HL-60 (cell line): Measurements from ENCODE around the gene ULK1.

Source experiments
- POLR2AphosphoS5 ChIP-seq: IDR thresholded peaks from 2 replicates; pipeline ENCODE4 v1.6.1; 2012; ENCODE audit warnings: low read depth
- TF ChIP-seq, protein P1 (sequence below): IDR thresholded peaks from one replicate; pipeline ENCODE4 v1.5.1; 2011; ENCODE audit warnings: low read length, control low read depth, inconsistent platforms; ENCODE audit not compliant: insufficient read depth
- TF ChIP-seq, protein P2 (sequence below): IDR thresholded peaks from 2 replicates; pipeline ENCODE4 v1.6.1; 2012; ENCODE audit warnings: low read depth; ENCODE audit not compliant: insufficient replicate concordance

- TF ChIP-seq, protein P1, sequence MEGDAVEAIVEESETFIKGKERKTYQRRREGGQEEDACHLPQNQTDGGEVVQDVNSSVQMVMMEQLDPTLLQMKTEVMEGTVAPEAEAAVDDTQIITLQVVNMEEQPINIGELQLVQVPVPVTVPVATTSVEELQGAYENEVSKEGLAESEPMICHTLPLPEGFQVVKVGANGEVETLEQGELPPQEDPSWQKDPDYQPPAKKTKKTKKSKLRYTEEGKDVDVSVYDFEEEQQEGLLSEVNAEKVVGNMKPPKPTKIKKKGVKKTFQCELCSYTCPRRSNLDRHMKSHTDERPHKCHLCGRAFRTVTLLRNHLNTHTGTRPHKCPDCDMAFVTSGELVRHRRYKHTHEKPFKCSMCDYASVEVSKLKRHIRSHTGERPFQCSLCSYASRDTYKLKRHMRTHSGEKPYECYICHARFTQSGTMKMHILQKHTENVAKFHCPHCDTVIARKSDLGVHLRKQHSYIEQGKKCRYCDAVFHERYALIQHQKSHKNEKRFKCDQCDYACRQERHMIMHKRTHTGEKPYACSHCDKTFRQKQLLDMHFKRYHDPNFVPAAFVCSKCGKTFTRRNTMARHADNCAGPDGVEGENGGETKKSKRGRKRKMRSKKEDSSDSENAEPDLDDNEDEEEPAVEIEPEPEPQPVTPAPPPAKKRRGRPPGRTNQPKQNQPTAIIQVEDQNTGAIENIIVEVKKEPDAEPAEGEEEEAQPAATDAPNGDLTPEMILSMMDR = no peak
- TF ChIP-seq, protein P2, sequence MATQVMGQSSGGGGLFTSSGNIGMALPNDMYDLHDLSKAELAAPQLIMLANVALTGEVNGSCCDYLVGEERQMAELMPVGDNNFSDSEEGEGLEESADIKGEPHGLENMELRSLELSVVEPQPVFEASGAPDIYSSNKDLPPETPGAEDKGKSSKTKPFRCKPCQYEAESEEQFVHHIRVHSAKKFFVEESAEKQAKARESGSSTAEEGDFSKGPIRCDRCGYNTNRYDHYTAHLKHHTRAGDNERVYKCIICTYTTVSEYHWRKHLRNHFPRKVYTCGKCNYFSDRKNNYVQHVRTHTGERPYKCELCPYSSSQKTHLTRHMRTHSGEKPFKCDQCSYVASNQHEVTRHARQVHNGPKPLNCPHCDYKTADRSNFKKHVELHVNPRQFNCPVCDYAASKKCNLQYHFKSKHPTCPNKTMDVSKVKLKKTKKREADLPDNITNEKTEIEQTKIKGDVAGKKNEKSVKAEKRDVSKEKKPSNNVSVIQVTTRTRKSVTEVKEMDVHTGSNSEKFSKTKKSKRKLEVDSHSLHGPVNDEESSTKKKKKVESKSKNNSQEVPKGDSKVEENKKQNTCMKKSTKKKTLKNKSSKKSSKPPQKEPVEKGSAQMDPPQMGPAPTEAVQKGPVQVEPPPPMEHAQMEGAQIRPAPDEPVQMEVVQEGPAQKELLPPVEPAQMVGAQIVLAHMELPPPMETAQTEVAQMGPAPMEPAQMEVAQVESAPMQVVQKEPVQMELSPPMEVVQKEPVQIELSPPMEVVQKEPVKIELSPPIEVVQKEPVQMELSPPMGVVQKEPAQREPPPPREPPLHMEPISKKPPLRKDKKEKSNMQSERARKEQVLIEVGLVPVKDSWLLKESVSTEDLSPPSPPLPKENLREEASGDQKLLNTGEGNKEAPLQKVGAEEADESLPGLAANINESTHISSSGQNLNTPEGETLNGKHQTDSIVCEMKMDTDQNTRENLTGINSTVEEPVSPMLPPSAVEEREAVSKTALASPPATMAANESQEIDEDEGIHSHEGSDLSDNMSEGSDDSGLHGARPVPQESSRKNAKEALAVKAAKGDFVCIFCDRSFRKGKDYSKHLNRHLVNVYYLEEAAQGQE = no peak
- no peak for TF ChIP-seq POLR2AphosphoS5
Measured at GRCh38 chr12:131962069-131962468, 67.6 kb downstream of the ULK1 start.
